Testis (tissue), 3 donors: ENCODE data around the gene KIF26B. TPM values are rescaled to one million over a fixed set of nuclear protein-coding genes. Genes with fewer than 3 reads are reported as not detected.

Experiments
- DNase-seq: peaks from one replicate; pipeline ENCODE4 v3.0.0-alpha.2; 2019
- H3K27ac ChIP-seq, 2 donors: fragments of 200-600 bp; sonication (generic); one replicate each; pipeline ENCODE4 v1.5.1; 2019
- H3K27me3 ChIP-seq: fragments of 200-600 bp; sonication (generic); one replicate; pipeline ENCODE4 v1.5.1; 2019
- H3K36me3 ChIP-seq: fragments of 200-600 bp; sonication (generic); one replicate; pipeline ENCODE4 v1.5.1; 2017; ENCODE audit warnings: low read depth; ENCODE audit errors: missing control alignments
- H3K4me1 ChIP-seq: fragments of 200-600 bp; sonication (generic); one replicate; pipeline ENCODE4 v1.5.1; 2019
- H3K4me3 ChIP-seq, 2 donors: fragments of 200-600 bp; sonication (generic); one replicate each; pipeline ENCODE4 v1.5.1; 2017 to 2019
- H3K9me3 ChIP-seq: fragments of 200-600 bp; sonication (generic); one replicate; pipeline ENCODE4 v1.5.1; 2017
- CTCF ChIP-seq, 3 experiments: fragments of 450-650 bp in 2 of 3; fragments of 200-600 bp in 1 of 3; sonication (generic) in 1 of 3; IDR thresholded peaks; one replicate each; pipeline ENCODE4 v1.5.1; 2016 to 2019; ENCODE audit warnings: antibody characterized with exemption in 3 of 3, mild to moderate bottlenecking in 2 of 3, moderate library complexity in 1 of 3
- POLR2A ChIP-seq: fragments of 450-650 bp; IDR thresholded peaks from one replicate; pipeline ENCODE4 v1.6.1; 2017; ENCODE audit warnings: antibody characterized with exemption, mild to moderate bottlenecking, moderate library complexity
- WGBS, 2 donors: methylation state at CpG; one replicate each; pipeline ENCODE4 v1.1.5; 2018; 5-methylcytosine and 5-hydroxymethylcytosine counted together
- intact Hi-C: fragments of 100-400 bp; cut with DNase I; formaldehyde crosslinking; loops from one replicate; pipeline ENCODE4 v1.15.1; 2023; ENCODE audit warnings: low total_unique reads
- polyA plus RNA-seq: library from polyadenylated mRNA; stranded (reverse); fragments of 350-450 nt; fragmentation: Illumina TruSeq; extraction: RNeasy Lipid Tissue Mini Kit (QIAGEN cat#74804); gene quantifications from one replicate; pipeline ENCODE4 v1.2.3, GENCODE V29; 2014; ENCODE audit warnings: low read depth, low replicate concordance; ENCODE audit not compliant: insufficient read depth
- total RNA-seq, 2 donors: library from RNA; depleted of rRNA; stranded (reverse); fragments of >200 nt; gene quantifications; one replicate each; pipeline ENCODE4 v1.2.3, GENCODE V29; 2016

The KIF26B gene
- total and polyA plus RNA-seq, 3 donors from 2014 or later: 3.0 to 4.8 (median 3.1) TPM

DNA sequence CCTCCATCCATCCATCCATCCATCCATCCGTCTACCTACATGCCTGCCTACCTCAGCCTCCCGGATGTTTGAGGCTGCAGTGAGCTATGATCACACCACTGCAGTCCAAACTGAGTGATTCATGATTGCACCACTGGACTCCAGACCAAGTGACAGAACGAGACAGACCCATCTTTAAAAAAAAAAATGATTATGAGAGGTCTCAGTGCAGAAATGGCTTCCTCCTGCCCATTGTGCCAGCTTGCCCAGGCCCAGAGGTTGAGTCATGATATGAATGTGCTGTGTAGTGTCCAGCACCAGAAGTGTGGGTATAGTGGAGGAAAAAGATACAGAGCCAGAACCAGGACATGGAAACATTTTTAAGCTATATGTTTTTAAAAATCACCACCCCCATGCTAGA lies 149.9 kb downstream of the KIF26B start:
- Histone ChIP-seq H3K27ac (no peak overlapping the region), H3K9me3 (no peaks in the 10 kb centered on the region), H3K4me1 (no peaks in the 10 kb centered on the region), H3K36me3 (no peaks in the 10 kb centered on the region), H3K27me3 (no peaks in the 10 kb centered on the region), H3K4me3 (no peak overlapping the region)
- intact Hi-C loops: no loop called here
- DNase-seq: no peak
- 87 to 90% methylated on average over 3 of the region's 3 CpGs for WGBS, 2 donors
- TF ChIP-seq CTCF (IDR thresholded peaks at IDR 0.05) (no peak), POLR2A (no peak)

- H3K27ac ChIP-seq: no peak overlapping the region
- H3K27me3 ChIP-seq: no peaks in the 10 kb centered on the region
- intact Hi-C loops: no loop called here
- DNase-seq: no peak
- no peaks in the 10 kb centered on the region for H3K4me1 ChIP-seq
- H3K36me3 ChIP-seq: no peaks in the 10 kb centered on the region
- 62 to 82% methylated on average over 1 of the region's 1 CpG for WGBS, 2 donors
- H3K9me3 ChIP-seq: no peaks in the 10 kb centered on the region
- TF ChIP-seq POLR2A: no peak
- no peak for TF ChIP-seq CTCF (IDR thresholded peaks at IDR 0.05)
- no peak overlapping the region for H3K4me3 ChIP-seq
Observed at GRCh38 chr1:245306020-245306419, 151.2 kb downstream of the KIF26B start.

DNA sequence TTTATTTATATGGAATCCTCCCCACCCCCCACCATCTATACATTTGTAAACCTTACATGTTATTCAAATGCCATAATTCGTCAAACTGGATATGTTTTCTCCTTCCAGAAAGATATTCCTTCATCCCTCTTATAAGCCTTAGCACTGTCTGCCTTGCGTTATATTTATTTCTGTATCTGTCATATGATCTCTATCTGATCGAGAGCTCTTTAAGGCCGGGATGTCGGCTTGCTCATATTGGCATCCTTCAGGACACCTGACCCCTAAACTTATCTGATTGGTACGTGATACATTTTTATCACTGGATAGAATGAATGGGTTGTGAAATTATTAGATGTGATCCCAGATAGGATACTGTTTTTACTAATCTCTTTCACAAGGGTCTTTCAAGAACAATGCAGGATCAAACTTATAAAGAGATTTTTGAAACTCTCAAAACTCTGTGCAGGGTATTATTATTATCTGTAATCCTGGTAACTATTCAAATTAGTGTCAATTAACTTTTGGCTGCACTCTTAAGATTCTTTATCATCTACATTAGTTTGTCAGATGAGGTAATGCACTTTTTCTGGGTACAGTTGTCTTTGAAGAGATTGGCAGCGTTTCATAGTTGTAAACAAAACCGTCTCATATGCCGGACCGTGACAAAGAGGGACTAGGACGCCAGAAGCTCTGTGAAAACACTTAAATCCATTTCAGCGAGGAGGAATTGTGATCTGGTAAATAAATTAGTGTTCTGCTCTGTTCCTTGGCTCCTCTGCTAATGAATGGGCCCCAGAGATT lies 152.0 kb downstream of the KIF26B start:
- Histone ChIP-seq H3K4me1 (no peaks in the 10 kb centered on the region), H3K9me3 (no peaks in the 10 kb centered on the region), H3K27ac (no peak overlapping the region), H3K4me3 (no peak overlapping the region), H3K27me3 (no peaks in the 10 kb centered on the region), H3K36me3 (no peaks in the 10 kb centered on the region)
- intact Hi-C loops: no loop called here
- no peak for DNase-seq
- 64 to 76% methylated on average over 12 of the region's 12 CpGs for WGBS, 2 donors
- TF ChIP-seq POLR2A (no peak), CTCF (IDR thresholded peaks at IDR 0.05) (no peak)

- Histone ChIP-seq H3K27me3 (no peaks in the 10 kb centered on the region), H3K36me3 (no peaks in the 10 kb centered on the region), H3K27ac (no peak overlapping the region), H3K4me1 (no peaks in the 10 kb centered on the region), H3K4me3 (no peak overlapping the region), H3K9me3 (no peaks in the 10 kb centered on the region)
- intact Hi-C loops: no loop called here
- 43 to 44% methylated on average over 22 of the region's 22 CpGs for WGBS, 2 donors
- DNase-seq: peak; percentile 18
- TF ChIP-seq POLR2A: no peak
Observed at GRCh38 chr1:245310571-245311531, 156.1 kb downstream of the KIF26B start.

- WGBS, 2 donors: 93 to 95% methylated on average over 5 to 8 of the region's 8 CpGs
- no peak for DNase-seq
- no peak overlapping the region for H3K4me3 ChIP-seq
- H3K9me3 ChIP-seq: no peaks in the 10 kb centered on the region
- intact Hi-C loops: no loop called here
- no peaks in the 10 kb centered on the region for H3K27me3 ChIP-seq
- TF ChIP-seq POLR2A: no peak
- no peak for TF ChIP-seq CTCF (IDR thresholded peaks at IDR 0.05)
- H3K27ac ChIP-seq: no peak overlapping the region
- H3K4me1 ChIP-seq: no peaks in the 10 kb centered on the region
- no peaks in the 10 kb centered on the region for H3K36me3 ChIP-seq
Observed at GRCh38 chr1:245311887-245312536, 157.2 kb downstream of the KIF26B start.
